IMR-90 (cell line): ENCODE measurements around the gene UACA.
"Not testable (repeated sequence)": the region's sequence is repeated elsewhere in the genome, so short reads cannot be mapped to it uniquely, and the experiment has no call there.

Source experiments
- CEBPB ChIP-seq: IDR thresholded peaks from 2 replicates; pipeline ENCODE4 v1.6.1; 2012; ENCODE audit warnings: low read depth, low read length, improper control_type of control experiment
- CTCF ChIP-seq: conservative IDR thresholded peaks from 2 replicates; pipeline ENCODE4 v1.5.1; 2012; ENCODE audit warnings: mild to moderate bottlenecking, low read depth, low read length, improper control_type of control experiment
- ELK1 ChIP-seq: fragments of 150-350 bp; IDR thresholded peaks from 2 replicates; pipeline ENCODE4 v1.6.1; 2016; ENCODE audit warnings: low read depth, mild to moderate bottlenecking, low read length, moderate library complexity, borderline replicate concordance
- NFE2L2 ChIP-seq: fragments of 150-350 bp; IDR thresholded peaks from 2 replicates; pipeline ENCODE4 v1.6.1; 2016; ENCODE audit warnings: low read depth, mild to moderate bottlenecking, low read length
- POLR2A ChIP-seq: IDR thresholded peaks from 2 replicates; pipeline ENCODE4 v1.6.1; 2012; ENCODE audit warnings: mild to moderate bottlenecking, low read depth, low read length
- RAD21 ChIP-seq: IDR thresholded peaks from 2 replicates; pipeline ENCODE4 v1.6.1; 2012; ENCODE audit warnings: low read length, improper control_type of control experiment
- SMC3 ChIP-seq: fragments of 150-350 bp; IDR thresholded peaks from 2 replicates; pipeline ENCODE4 v1.6.1; 2016; ENCODE audit warnings: low read depth, mild to moderate bottlenecking, antibody characterized with exemption, low read length, moderate library complexity

- TF ChIP-seq SMC3, RAD21, POLR2A, ELK1, CTCF, CEBPB, NFE2L2: not testable (repeated sequence)
Observed at GRCh38 chr15:70746598-70746997, 16.8 kb downstream of the UACA start.
